HG03097 (cell line): ENCODE measurements around the gene ANTXRL.
"Not testable (repeated sequence)": the region's sequence is repeated elsewhere in the genome, so short reads cannot be mapped to it uniquely, and the experiment has no call there.

Experiments used
- ATAC-seq: cut with Tn5 transposase; IDR thresholded peaks from one replicate; pipeline ENCODE4 v1.9.1; 2021; ENCODE audit not compliant: unreplicated experiment, low FRiP score

ANTXRL gene

GRCh38 chr10:46286991-46287693 lies at the start of gene ANTXRL:
Gene ANTXRL (plus strand): TSS chr10:46286997. CDS start chr10:46287263, 266 bp downstream.
- no peak for ATAC-seq

GRCh38 chr10:46237815-46238510 lies 48.8 kb upstream of the ANTXRL start:
- no peak for ATAC-seq

- no peak for ATAC-seq
These were observed 47.5 kb upstream of the ANTXRL start for GRCh38 chr10:46239247-46239646.

- ATAC-seq, result no peak
These were observed 46.7 kb upstream of the ANTXRL start for GRCh38 chr10:46239993-46240683.

- ATAC-seq, result no peak
These were observed 45.9 kb upstream of the ANTXRL start for GRCh38 chr10:46240684-46241565.

- ATAC-seq, result no peak
These were observed 41.4 kb upstream of the ANTXRL start for GRCh38 chr10:46245381-46245900.

- not testable (repeated sequence) for ATAC-seq
These were observed 40.2 kb upstream of the ANTXRL start for GRCh38 chr10:46246400-46247180.

GRCh38 chr10:46247181-46247475 lies 39.7 kb upstream of the ANTXRL start:
- no peak for ATAC-seq

- no peak for ATAC-seq
These were observed 38.8 kb upstream of the ANTXRL start for GRCh38 chr10:46247808-46248569.

GRCh38 chr10:46248651-46249146 lies 38.1 kb upstream of the ANTXRL start:
- ATAC-seq, result no peak

- not testable (repeated sequence) for ATAC-seq
These were observed 37.0 kb upstream of the ANTXRL start for GRCh38 chr10:46249617-46250344.

GRCh38 chr10:46250481-46250880 lies 36.3 kb upstream of the ANTXRL start:
- no peak for ATAC-seq

- ATAC-seq, result no peak
These were observed 35.6 kb upstream of the ANTXRL start for GRCh38 chr10:46250898-46251856.

GRCh38 chr10:46251857-46252847 lies 34.6 kb upstream of the ANTXRL start:
- ATAC-seq, result no peak

GRCh38 chr10:46253076-46254006 lies 33.5 kb upstream of the ANTXRL start:
- no peak for ATAC-seq
